Fibroblast of skin of right quadriceps (primary cell): ENCODE data around the gene STIL.
"Not testable (repeated sequence)": the region's sequence is repeated elsewhere in the genome, so short reads cannot be mapped to it uniquely, and the experiment has no call there.

Source experiments
- DNase-seq: peaks from one replicate; pipeline ENCODE4 v3.0.0-alpha.2; 2013

The STIL gene

DNA sequence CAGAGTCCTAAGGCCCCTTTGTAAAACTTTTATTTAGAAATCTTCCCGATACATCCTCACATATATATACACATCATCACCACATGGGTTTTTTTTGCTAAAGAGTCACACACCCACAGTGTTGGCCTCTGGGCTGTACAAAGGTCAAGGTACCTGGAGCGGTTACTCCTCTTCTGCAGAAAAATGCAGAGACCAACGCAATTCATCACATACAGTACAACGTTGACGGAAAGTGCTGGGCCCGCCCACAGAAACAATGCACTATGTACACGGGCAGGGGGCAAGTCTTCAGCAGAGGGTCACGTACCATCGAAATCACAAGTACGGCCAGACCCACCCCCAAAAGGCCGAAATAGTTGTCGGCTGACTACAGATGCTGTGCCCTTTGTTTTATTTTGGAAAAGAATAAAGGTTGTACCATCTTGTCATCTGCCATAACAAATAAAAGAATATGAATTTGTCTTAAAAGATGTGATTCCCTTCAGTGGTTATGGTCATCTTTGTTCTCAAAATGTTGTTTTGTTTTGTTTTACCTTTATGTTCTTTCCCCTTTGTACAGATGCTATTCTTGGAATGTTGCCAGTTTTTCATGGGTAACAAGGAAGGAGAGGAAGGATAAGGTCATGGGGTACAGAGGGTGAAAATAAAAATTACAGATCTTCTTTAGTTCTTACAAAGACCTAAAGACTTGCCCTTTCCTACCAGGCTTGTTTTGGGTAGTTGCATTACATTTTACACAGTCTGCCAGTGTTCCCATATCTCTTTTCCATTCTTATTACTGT, 97.5 kb downstream of the STIL start:
- no peak for DNase-seq

DNA sequence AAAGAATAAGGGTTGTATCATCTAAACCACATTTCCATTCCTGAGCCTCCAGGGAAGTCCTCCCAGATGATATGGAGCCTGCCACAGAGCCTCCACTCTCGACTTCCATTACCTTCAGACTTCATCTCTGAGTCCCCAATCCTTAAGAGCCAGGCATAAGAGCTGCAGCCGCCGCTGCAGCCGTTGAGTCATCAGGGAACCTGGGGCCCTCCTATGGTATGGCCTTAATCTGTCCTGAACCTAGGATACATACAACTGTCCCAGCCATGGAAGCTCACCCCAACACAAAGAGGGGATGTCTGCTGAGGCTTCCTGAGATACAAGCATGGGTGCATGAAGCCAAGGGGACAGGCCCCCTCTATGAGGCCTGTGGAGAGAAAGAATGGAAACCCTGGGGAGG, 98.2 kb downstream of the STIL start:
- no peak for DNase-seq

DNA sequence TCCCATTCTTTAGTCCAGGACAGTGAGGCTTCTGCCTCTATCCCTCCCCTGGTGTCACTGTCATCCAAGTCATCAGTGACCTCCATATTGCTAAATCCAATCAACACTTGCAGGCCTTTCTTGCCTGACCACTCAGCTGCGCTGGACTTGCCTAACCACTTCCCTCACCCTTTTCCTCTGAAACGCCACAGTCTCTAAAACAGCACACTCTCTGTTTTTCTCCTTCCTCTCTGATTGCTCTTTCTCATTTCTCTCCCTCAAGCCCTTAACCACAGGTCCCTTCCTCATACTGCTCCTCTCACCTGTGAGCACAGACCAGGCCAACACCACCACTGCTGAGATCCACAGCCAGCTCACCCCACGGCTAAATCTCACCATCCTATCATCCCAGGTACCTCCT, 99.4 kb downstream of the STIL start:
- DNase-seq = no peak

DNA sequence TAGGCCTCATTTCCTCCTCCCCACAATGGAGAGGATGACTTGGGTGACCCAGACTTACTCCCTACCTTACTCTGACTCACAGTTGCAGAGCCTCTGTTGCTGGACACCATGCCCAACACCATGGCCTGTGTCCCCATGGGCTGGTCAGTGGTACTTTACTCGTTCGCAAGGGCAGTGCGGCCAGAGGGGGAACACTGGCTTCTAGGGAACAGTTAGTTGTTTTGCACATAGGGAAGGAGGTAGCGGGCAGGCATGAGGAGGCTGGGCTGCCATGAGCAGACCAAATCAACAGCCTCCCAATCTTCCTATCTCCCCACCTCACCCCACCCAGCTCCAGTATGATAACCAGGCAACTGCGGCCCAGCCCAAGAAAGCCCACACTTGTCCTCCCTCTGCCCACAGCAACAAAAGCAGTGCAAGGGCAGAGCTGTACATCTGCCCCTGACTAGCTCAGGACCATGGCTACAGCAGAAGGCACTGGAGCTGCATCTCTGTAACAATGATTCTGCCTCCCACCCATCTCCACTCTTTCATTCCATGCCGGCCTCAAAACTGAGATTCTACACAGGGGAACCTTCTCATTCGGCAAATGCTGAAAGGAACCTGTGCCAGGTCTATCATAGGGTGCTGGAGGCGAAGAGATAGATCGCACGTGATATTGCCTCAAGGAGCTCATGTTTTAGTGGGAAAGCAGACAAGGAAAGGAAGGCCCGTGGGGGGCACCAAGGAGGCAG, 100.5 kb downstream of the STIL start:
- DNase-seq = no peak

DNA sequence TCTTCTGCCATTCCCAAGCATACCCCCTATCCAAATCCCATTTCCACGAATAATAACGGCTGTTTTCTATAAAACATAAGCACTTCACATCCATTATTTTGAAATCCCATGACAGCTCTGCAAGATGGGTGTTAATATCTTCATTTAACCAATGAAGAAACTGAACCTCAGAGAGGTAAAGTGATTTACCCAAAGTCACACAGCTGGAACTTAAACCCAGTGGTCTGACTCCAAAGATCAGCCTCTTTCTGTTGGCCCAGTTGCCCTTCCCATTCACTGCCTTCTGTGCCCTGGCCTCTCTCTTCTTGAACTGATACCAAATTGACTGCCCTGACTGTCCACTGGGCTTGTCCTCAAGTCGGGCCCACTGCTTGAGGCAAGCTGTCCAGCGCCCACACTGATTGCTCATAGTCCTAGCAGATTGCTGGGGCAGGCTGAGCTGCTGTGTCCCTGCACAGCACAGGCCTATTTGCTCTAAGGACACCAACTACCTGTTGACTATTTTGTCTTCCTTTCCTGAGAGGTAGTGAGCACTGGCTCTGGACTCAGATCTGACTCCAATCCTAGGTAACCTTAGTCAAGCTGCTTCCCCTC, 101.2 kb downstream of the STIL start:
- no peak for DNase-seq

DNA sequence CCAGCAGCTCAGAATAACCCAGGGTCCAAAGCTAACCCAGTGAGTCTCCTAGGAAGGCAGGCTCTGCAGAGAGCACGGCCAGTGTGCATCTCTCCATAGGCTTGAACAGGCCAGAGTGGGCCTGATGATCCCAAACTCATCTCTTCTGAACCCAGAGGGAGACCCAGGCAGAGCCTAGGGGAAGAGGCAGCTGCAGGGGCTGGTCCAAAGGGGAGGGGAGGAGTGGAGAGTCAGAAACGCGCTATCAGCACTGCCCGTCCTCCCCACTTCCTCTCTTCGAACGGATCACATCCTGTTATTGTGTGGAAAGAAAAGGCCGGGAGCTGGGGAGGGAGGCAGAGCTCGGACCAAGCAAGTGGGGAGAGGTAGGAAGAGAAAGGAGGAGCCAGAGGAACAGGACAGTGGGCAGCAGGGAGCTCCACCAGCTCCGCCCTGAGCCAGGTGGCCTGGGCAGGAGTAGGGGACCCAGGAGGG, 102.1 kb downstream of the STIL start:
- DNase-seq = no peak

DNA sequence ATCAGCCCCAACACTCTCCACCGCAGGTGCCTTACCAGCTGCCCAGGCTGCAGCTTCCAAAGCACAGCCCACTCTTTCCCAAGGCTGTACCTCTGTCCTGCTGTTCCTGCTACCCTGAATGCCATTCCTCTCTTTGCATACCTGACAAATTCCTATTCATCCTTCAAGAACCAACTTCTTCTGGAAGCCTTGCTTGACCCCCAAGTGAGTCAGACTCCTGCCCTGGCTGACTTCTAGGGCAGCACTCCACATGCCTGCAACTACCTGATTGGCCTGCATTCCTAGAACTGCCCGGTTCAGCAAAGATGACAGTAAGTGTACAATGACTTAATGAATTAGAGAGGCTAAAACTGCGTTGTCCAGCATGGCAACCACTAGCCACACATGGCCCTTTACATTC, 103.3 kb downstream of the STIL start:
- no peak for DNase-seq

DNA sequence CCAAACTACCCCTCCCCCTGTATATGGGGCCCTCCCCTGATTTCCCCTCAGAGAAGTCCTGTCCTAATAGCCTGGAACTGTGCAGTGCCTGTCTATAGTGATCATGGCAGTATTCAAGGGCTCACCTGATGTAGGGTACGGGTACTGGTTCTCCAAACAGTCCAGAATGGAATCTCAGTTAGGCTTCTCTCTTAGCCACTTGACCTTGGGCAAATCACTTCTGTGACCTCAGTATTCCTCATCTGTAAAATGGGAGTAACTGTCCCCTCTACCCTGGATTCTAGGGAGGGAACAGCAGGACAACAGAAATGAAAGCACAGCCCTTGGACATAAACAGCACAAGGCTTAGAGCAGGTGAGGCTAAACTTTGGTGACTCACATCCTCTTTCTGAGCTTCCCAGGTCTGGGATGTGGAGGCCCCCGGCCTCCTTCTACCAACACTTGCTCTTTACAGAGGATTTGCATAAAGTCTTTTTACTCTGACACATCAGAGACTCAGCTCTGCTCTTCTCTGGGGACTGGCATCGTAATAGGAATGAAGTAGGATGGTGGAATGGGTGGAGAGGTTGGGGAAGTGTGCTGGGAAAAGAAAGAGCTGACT, 104.1 kb downstream of the STIL start:
- DNase-seq = no peak

DNA sequence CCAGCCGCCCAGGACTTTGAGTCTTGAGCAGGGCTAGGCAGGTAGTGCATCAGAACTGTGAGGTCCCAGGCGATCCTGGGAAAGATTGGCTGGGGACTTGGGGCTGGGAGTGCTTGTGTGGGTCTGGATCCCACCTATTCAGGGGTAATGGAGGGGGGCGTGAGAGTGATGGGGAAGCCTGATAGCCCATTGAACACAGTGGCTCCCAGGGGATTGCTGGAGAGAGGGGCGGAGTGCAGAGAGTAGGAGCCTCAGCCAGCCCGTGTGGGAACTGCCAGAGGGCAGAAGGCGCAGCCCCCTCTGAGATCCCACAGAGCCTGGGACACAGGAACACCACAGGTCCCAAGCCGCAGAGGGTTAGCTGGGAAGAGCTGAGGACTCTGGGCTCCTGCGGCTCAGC, 104.9 kb downstream of the STIL start:
- no peak for DNase-seq

DNA sequence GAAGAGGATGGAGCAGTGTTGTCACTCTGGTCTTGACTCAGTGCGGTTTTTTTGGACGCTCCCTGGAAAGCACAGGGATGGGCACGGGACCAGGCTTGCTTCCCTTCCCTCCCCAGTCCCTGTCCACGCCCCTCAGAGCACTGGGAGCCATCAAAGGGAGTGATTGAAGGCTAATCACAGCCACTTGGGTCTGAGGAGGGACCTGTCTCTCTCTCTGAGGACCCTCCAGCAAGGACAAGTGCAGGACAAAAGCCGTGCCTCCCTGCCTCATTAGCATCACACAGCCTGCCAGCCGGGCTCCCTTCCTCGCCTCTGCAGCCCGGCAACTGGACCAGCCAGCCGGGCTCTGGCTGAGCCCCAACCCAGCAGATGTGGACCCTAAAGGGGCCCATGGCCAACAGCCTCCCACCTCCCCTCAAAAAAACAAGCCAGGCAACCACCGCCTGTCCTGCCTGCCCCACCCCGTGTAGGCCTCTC, 105.5 kb downstream of the STIL start:
- DNase-seq = no peak

DNA sequence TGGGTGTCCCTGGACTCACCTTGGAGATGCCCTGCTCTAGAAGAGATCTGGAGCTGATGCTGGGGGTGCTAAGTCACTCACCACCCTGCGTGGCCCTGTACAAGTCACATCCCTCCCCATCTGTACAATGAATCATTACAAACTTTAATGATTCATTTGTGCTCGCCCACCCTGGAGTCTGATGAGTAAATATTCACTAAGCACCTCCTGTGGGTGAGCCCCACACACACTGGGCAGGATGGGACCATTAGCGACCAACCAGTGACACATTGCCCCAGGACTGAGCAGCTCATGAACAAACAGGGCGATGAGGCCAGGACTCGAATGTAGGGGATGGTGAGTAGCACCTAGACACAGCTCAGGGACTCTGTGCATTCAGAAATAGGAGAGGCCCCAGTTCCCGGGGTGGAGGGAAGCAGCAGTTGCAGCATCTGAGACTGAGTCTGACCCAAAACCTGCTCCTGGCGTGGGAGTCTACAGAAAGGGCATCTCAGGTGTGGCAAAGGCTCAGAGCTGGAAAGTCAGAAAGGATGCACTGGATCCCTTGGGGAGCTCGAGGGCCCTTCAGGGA, 106.1 kb downstream of the STIL start:
- peak; percentile 22 for DNase-seq

DNA sequence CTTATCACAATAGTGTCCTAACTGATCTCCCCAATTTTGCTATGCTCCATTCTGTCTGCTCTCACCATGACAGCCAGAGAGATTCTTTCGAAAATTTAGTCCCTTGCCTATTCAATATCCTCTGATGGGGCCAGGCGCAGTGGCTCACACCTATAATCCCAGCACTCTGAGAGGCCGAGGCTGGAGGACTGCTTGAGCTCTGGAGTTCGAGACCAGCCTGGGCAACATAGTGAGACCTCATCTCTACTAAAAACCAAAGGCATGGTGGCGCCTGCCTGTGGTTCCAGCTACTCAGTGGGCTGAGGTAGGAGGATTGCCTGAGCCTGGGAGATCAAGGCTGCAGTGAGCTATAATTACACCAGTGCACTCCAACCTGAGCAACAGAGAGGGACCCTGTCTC, 108.0 kb downstream of the STIL start:
- no peak for DNase-seq

DNA sequence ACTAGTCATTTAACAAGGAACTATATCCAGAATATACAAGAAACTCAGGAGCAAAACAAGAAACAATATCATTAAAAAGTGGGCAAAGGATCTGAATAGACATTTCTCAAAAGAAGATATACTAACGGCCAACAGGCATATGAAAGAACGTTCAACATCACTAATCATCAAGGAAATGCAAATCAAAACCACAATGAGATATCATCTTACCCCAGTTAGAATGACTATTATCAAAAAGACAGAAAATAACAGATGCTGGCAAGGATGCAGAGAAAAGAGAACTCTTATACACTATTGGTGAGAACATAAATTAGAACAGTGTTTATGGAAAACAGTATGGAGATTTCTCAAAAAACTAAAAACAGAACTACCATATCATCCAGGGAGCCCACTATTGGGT, 110.4 kb downstream of the STIL start:
- DNase-seq = not testable (repeated sequence)

DNA sequence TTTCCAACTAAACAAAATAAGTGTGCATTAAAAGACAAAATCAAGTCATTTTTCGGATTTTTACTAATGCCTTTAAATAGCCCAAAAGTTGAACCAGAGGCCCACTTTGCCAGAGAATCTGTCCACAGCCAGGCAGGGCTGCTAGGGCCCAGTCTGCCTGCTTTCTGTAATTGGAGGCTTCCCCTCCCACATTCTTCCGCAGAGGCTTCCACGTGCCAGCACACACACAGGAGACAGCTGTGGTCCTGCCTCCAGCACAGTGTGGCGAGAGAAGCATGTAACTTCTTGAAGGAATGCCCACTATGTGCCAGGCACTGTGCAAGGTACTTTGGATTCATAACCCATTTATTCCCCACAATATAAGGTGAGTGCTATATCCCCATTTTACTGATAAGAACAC, 112.8 kb downstream of the STIL start:
- no peak for DNase-seq
